ENCODE measurements around the gene THSD8.

GRCh38 chr19:12774588-12775555 is 27.0 kb upstream of the THSD8 start, which contains the start of gene HOOK2:
- TF ChIP-seq GATA3 (IDR thresholded peaks at IDR 0.05; ENCODE audit: low read depth, low read length), result no peak
- TF ChIP-seq GATA2 (IDR thresholded peaks at IDR 0.05; ENCODE audit: low read depth, low read length), result no peak
